NCI-H1436 (cell line): ENCODE data around the gene SYNM.

Experiments used
- DNase-seq: peaks from one replicate; lab custom pipeline; 2025; lab: John Stamatoyannopoulos, UW

Gene SYNM

DNA sequence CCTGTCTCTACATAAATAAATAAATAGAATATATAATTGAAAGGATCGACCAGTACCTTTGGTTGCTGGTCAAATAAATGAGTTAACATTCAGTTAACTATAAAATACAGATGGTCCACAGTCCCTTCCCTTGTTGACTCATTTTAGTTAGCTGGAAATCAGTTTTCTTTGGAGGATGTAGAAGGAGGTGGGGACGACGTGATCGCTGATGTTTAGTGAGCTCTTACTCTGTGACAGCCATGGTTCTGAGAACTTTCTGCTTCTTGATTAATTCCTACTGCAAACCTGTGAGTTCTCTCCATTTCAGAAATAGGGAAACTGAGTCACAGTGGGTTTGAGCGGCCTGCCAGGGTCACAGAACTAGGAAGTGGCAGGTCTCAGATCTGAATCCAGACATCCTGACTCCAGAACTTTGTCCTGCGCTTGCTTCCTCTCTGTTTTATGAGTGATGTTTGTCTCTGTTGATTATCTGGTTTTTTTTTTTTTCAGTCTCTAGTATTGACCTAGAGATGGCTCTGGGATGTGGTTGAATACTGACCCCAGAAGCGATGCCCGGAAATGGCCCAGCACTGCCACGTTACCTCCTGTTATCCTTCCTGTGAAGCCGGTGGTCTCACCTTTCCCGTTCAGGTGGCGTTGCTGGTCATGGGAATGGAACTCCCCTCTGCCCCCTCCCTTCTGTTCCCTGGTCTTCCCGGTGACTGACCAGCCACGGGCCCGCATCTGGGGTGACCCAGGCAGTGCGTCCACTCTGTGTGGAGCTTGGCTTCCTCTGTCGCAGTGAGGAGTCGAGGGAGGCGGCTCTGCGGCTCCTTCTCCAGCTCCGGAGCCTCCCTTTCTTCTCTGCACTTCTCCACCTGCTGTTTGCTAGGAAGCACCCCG lies 18.2 kb downstream of the SYNM start:
- DNase-seq: no peak

DNA sequence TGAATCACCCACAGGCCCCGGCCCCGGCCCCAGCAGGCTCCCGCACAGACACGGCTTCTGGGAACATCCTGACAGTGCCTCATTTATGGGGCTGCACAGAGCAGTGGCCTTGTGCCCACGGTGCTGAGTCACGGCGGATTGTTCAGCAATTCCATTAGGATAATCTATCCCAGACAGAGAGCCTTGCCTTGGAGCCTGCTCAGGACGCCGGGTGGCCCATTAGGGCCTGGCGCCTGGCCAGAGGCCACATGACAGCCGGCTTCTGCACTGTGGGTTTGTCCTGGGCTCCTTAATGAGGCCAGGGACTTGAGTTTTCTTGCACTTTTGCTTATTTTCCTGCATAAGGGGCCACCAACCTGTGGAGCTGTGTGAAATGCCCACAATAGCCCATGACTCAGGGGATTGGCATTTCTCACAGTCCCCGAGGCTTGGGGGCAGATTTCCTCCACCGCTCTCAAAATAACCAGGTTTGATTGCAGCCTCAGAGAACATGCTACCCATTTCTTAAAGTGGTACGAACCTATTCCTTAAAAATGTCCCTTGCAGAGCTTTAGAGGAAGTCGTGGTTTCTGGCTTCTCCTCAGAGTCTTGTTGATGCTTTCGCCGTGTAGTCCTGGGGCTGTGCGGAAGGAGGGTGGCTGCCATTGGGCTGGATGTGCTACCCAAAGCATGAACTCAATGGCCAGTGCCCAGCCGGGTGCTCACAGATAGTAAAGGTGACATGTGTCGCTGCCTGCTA lies 19.0 kb downstream of the SYNM start:
- DNase-seq: no peak

GRCh38 chr15:99124641-99125040 lies 19.8 kb downstream of the SYNM start:
- no peak for DNase-seq

GRCh38 chr15:99125061-99125891 lies 20.4 kb downstream of the SYNM start:
- DNase-seq: no peak

- DNase-seq: no peak
Measured at GRCh38 chr15:99126131-99126588, 21.3 kb downstream of the SYNM start.

DNA sequence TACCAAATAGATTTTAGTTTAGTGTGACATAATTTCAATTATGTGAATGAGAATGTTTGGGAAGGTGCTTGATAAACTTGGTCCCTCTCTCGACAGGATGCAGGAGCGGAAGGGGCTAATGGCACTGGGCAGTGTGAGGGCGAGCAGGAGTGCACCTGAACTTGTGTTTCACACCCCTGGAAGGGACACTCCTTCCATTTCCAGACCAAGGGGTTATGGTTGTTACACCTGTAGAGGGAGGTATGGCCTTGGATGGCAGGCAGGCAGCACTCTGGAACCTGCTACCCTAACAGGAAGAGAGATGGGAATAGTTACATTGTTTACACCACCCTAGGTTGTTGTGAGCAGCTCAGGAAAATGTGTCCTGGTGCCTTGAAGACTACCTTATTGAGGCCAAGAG lies 22.1 kb downstream of the SYNM start:
- DNase-seq: no peak

DNA sequence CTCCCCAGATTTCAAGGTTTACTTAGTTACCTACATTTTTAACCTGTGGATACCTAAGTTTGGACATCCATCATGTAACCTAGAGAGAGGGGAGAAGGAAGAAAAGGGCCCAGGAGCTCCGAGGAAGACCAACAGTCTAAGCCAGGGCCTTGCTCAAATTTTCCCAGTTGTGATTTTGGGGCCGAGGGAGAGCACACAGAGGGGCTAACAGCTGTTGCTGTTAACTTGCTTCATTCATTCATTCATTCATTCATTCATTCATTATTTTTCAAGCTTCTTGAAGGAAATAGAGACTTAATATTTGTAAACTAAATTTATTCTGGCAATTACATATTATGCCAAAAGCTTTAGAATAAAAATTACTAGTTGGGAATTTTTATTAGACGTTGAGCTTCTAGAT lies 22.9 kb downstream of the SYNM start:
- DNase-seq: no peak

DNA sequence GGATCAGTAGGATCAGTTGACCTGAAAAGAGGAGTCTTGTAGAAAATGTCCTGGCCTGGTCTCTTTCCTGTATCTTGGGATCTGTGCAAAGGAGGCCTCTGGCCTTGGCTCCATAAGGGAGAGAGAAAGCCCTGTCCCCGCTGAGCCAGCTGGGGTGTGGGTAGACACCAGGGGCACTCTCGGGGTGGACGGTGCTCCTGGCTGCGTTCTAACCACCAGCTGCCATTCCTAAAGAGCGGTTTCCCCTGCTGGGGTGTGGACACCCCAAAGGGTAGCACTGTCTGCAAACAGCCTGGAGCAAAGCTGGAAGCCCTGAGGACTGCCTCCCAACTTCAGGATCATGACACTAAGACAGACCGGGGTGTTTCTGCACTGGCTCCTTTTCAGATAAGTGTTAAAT lies 23.5 kb downstream of the SYNM start:
- DNase-seq: no peak

DNA sequence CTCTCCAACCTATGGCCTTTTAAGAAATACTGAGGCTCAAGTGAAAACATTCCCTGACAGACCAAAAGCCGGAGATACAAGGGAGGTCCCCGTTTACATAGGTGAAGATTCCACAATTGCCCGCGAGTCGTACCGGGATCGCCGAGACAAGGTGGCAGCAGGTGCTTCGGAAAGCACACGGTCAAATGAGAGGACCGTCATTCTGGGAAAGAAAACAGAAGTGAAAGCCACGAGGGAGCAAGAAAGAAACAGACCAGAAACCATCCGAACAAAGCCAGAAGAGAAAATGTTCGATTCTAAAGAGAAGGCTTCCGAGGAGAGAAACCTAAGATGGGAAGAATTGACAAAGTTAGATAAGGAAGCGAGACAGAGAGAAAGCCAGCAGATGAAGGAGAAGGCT lies 24.8 kb downstream of the SYNM start:
- DNase-seq: no peak

GRCh38 chr15:99130314-99130713 lies 25.4 kb downstream of the SYNM start:
- no peak for DNase-seq

- no peak for DNase-seq
Measured at GRCh38 chr15:99130765-99131440, 26.0 kb downstream of the SYNM start.

- no peak for DNase-seq
Measured at GRCh38 chr15:99131441-99132023, 26.7 kb downstream of the SYNM start.

GRCh38 chr15:99132122-99132521 lies 27.2 kb downstream of the SYNM start:
- DNase-seq: no peak

DNA sequence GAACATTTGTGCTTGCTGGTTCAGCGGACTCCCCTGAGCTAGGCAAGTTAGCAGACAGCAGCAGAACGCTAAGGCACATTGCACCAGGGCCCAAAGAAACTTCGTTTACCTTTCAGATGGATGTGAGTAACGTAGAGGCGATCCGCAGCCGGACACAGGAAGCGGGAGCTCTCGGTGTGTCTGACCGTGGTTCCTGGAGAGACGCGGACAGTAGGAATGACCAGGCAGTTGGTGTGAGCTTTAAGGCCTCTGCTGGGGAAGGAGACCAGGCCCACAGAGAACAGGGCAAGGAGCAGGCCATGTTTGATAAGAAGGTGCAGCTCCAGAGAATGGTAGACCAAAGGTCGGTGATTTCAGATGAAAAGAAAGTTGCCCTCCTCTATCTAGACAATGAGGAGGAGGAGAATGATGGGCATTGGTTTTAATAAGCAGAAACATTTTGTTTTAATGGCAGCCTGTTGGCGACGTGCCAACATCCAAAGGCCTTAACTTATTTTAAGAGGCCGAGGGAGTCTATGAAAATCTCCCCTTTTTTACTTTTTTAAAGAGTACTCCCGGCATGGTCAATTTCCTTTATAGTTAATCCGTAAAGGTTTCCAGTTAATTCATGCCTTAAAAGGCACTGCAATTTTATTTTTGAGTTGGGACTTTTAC lies 27.9 kb downstream of the SYNM start:
- DNase-seq: no peak

DNA sequence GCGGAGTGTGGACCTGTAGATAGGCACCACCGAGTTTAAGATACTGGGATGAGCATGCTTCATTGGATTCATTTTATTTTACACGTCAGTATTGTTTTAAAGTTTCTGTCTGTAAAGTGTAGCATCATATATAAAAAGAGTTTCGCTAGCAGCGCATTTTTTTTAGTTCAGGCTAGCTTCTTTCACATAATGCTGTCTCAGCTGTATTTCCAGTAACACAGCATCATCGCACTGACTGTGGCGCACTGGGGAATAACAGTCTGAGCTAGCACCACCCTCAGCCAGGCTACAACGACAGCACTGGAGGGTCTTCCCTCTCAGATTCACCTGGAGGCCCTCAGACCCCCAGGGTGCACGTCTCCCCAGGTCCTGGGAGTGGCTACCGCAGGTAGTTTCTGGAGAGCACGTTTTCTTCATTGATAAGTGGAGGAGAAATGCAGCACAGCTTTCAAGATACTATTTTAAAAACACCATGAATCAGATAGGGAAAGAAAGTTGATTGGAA lies 29.5 kb downstream of the SYNM start:
- no peak for DNase-seq

DNA sequence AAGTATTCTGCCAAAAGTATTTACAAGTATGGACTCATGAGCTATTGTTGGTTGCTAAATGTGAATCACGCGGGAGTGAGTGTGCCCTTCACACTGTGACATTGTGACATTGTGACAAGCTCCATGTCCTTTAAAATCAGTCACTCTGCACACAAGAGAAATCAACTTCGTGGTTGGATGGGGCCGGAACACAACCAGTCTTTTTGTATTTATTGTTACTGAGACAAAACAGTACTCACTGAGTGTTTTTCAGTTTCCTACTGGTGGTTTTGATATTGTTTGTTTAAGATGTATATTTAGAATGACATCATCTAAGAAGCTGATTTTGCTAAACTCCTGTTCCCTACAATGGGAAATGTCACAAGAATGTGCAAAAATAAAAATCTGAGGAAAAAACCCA lies 30.3 kb downstream of the SYNM start:
- DNase-seq: no peak

- no peak for DNase-seq
Measured at GRCh38 chr15:99137111-99137546, 32.2 kb downstream of the SYNM start.

DNA sequence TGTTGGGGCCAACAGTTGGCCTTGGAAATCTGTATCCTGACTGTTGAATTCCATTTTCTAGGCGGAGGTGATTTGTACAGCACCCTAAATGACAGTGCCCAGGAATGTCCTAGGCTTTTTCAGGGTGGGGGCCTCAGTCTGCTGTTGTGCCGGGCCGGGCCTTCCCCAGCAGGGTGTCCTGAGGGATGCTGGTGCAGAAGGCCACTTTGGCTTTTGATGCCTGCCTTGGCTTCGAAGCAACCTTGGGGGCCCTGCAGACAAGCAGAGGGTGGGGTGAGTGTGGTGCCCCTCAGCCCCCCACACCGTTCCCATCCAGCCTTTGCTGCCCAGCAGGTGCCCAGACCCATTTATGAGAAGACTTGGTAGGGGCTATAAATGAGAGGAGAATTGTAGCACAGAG lies 33.0 kb downstream of the SYNM start:
- DNase-seq: no peak

DNA sequence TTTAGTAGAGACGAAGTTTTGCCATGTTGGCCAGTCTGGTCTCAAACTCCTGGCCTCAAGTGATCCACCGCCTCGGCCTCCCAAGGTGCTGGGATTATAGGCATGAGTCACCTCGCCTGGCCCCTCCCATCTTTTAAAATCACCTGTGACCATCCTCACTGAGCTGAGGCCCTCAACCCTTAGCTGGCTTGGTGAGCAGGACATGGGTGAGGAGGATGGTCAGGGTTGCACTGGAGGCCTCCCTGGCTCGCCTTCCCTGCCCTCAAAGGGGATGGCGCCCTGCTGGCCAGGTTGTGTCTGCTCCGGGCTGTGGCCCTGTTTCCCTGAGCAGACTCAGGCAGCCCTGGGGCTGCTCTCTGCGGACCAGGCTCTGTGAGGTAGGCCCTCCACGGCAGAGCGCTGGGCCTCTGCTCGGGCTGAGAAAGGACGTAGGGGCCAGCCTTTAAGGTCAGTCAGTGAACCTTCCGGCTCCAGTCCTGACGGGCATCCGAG lies 33.7 kb downstream of the SYNM start:
- DNase-seq: no peak

DNA sequence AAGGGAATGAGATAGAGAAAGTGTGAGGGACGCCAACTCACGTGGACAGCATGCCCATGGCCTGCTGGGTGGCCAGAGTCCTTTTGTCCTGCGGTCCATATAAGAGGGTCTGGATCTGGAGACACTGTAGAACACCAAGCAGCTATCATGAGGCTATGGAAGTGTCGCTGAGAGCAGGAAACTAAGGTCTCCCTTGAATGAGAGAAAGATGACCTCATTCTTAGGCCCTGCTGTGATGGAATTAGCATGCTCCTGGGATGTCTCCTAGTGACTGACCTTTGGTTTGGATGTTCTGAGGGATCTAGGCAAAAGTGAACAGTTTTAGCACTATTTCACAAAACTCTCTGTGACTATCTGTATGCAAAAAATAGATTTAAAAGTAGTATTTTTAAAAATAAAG lies 34.4 kb downstream of the SYNM start:
- DNase-seq: no peak

DNA sequence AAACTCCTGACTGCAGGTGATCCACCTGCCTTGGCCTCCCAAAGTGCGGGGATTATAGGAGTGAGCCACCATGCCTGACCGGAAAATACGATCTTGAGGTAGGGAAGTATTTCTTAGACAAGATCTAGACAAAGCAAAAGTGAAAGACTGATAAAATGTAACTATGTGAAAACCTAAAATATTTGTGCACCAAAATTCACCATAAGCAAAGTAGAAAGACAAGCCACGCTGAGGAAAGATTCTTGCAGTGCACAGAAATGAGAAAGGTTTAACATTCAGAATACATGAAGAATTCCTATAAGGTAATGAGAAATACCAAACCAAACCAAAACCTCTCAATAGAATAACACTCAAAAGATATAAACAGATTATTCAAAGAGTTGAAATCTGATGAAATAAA lies 35.7 kb downstream of the SYNM start:
- DNase-seq: no peak
